GM12864 (cell line): ENCODE results near the gene INHBB.

Source experiments
- DNase-seq: peaks from one replicate; pipeline ENCODE4 v3.0.0-alpha.2; 2011; ENCODE audit warnings: low read depth
- H3K4me3 ChIP-seq: 2 replicates; pipeline ENCODE4 v1.5.1; 2011; ENCODE audit warnings: mild to moderate bottlenecking, low read depth, low read length, control low read depth
- CTCF ChIP-seq: IDR thresholded peaks from 2 replicates; pipeline ENCODE4 v1.5.1; 2011; ENCODE audit warnings: low read depth, mild to moderate bottlenecking, moderate library complexity, low read length, control low read depth, inconsistent platforms; ENCODE audit errors: missing control alignments

The INHBB gene

GRCh38 chr2:120342446-120342845 is 3.5 kb upstream of the INHBB start:
- TF ChIP-seq CTCF, result no peak
- no peak overlapping the region for H3K4me3 ChIP-seq
- no peak for DNase-seq

- no peak for DNase-seq
- TF ChIP-seq CTCF, result no peak
- no peak overlapping the region for H3K4me3 ChIP-seq
These were observed 2.9 kb upstream of the INHBB start for GRCh38 chr2:120343100-120343432.

GRCh38 chr2:120343433-120344105 is 2.4 kb upstream of the INHBB start:
- DNase-seq, result no peak
- peak; percentile 62 for TF ChIP-seq CTCF
- no peak overlapping the region for H3K4me3 ChIP-seq

GRCh38 chr2:120344214-120344975 is 1.5 kb upstream of the INHBB start:
- no peak for DNase-seq
- H3K4me3 ChIP-seq, result no peak overlapping the region
- TF ChIP-seq CTCF, result no peak

GRCh38 chr2:120344976-120345581 is 857 bp upstream of the INHBB start:
- H3K4me3 ChIP-seq, result peak overlapping the region; percentile 22; the same call in 1 of the 2 replicates
- DNase-seq, result no peak
- TF ChIP-seq CTCF, result no peak

- no peak for DNase-seq
- H3K4me3 ChIP-seq, result peak overlapping the region; percentile 29; the same call in 1 of the 2 replicates
- TF ChIP-seq CTCF, result no peak
These were observed 328 bp upstream of the INHBB start for GRCh38 chr2:120345608-120346007.
